A549 (cell line): Measurements from ENCODE around the gene ADGRB2. TPM values are rescaled to one million over a fixed set of nuclear protein-coding genes. Genes with fewer than 3 reads are reported as not detected.
A peak's percentile ranks its signal among the peaks of the same experiment; 100 is the strongest.

ENCODE experiments used
- ATAC-seq, 2 experiments: fragments of 200-7000 bp in 1 of 2; fragments of >200 bp in 1 of 2; cut with Nextera tagmentation in 1 of 2; cut with Tn5 transposase in 1 of 2; 3 replicates each; pipeline versions ENCODE4 v1.8.0 to v1.9.1; 2018 to 2020; ENCODE audit warnings: mild to moderate bottlenecking in 1 of 2, moderate library complexity in 1 of 2
- CTCF ChIA-PET: fragments of 300-600 bp; sonication (Branson Sonifier 250); formaldehyde crosslinking; extraction: SDS; loops from one replicate; lab custom pipeline; 2021; ENCODE audit warnings: antibody characterized with exemption, inconsistent platforms; lab: Yijun Ruan, JAX
- POLR2A ChIA-PET: fragments of 350-600 bp; formaldehyde crosslinking; extraction: SDS; loops from one replicate; lab custom pipeline; 2021; ENCODE audit warnings: antibody characterized with exemption, inconsistent platforms; lab: Yijun Ruan, JAX
- DNase-seq, 2 experiments: peaks; one replicate each; pipeline versions ENCODE4 v3.0.0 to v3.0.0-alpha.2; 2011 to 2016; ENCODE audit warnings: low read depth in 1 of 2, low spot score in 1 of 2
- FAIRE-seq: peaks from 2 replicates; lab custom pipeline; 2011; peaks lifted over from hg19 to GRCh38; lab: Jason Lieb, UNC
- H3K27ac ChIP-seq, 2 experiments: fragments of >200 bp; sonication (Bioruptor Twin); formaldehyde crosslinking; 3 replicates each; pipeline ENCODE4 v1.5.1; 2016 to 2017
- H3K4me1 ChIP-seq: fragments of >200 bp; sonication (Bioruptor Twin); formaldehyde crosslinking; 3 replicates; pipeline ENCODE4 v1.6.1; 2016
- H3K4me2 ChIP-seq: fragments of >200 bp; sonication (Bioruptor Twin); formaldehyde crosslinking; 3 replicates; pipeline ENCODE4 v1.6.1; 2016
- H3K4me3 ChIP-seq: fragments of >200 bp; sonication (Bioruptor Twin); formaldehyde crosslinking; 3 replicates; pipeline ENCODE4 v1.5.1; 2016
- H3K9me3 ChIP-seq: fragments of >200 bp; sonication (Bioruptor Twin); formaldehyde crosslinking; 3 replicates; pipeline ENCODE4 v1.6.1; 2016
- EHF ChIP-seq: fragments of 250-450 bp; sonication (Bioruptor Pico); IDR thresholded peaks from 2 replicates; pipeline ENCODE4 v1.5.0; 2020; ENCODE audit warnings: mild to moderate bottlenecking
- ESRRA ChIP-seq: fragments of 150-350 bp; IDR thresholded peaks from 2 replicates; pipeline ENCODE4 v1.6.1; 2014; ENCODE audit warnings: mild to moderate bottlenecking, low read length, borderline replicate concordance
- FOSL2 ChIP-seq, 2 experiments: fragments of 450-650 bp in 1 of 2; fragments of >200 bp in 1 of 2; sonication (Bioruptor Twin) in 1 of 2; formaldehyde crosslinking; IDR thresholded peaks; 2 replicates each; pipeline versions ENCODE4 v1.5.0 to v1.6.1; 2016 to 2020; ENCODE audit warnings: mild to moderate bottlenecking in 1 of 2, moderate library complexity in 1 of 2
- GATA3 ChIP-seq: IDR thresholded peaks from 2 replicates; pipeline ENCODE4 v1.6.1; 2012; ENCODE audit warnings: borderline replicate concordance
- HOXB13 ChIP-seq: fragments of 250-450 bp; sonication (Bioruptor Pico); IDR thresholded peaks from 2 replicates; pipeline ENCODE4 v1.5.0; 2020; ENCODE audit warnings: low read depth, mild to moderate bottlenecking, moderate library complexity
- MAFK ChIP-seq: fragments of 450-650 bp; IDR thresholded peaks from 2 replicates; pipeline ENCODE4 v1.6.1; 2014; ENCODE audit not compliant: partially characterized antibody
- MAZ ChIP-seq: fragments of 150-350 bp; IDR thresholded peaks from 2 replicates; pipeline ENCODE4 v1.6.1; 2014; ENCODE audit warnings: antibody characterized with exemption, low read depth, low read length, borderline replicate concordance
- NR3C1 ChIP-seq: fragments of >200 bp; sonication (Bioruptor Twin); formaldehyde crosslinking; IDR thresholded peaks from 3 replicates; pipeline ENCODE4 v1.6.1; 2017
- RARB ChIP-seq: fragments of 250-450 bp; sonication (Bioruptor Pico); IDR thresholded peaks from 2 replicates; pipeline ENCODE4 v1.8.0; 2021; ENCODE audit warnings: mild to moderate bottlenecking, moderate library complexity
- RFX5 ChIP-seq: fragments of 450-650 bp; IDR thresholded peaks from 2 replicates; pipeline ENCODE4 v1.7.1; 2014; ENCODE audit warnings: antibody characterized with exemption, mild to moderate bottlenecking, moderate library complexity
- ZC3H11A ChIP-seq: fragments of 450-650 bp; IDR thresholded peaks from 2 replicates; pipeline ENCODE4 v1.6.1; 2014; ENCODE audit warnings: antibody characterized with exemption, mild to moderate bottlenecking
- WGBS: methylation state at CpG from one replicate; pipeline ENCODE4 v1.1.6; 2017; ENCODE audit errors: missing lambda C conversion rate; 5-methylcytosine and 5-hydroxymethylcytosine counted together
- polyA plus RNA-seq, 4 experiments: library from polyadenylated mRNA; depleted of rRNA in 3 of 4; stranded (reverse); fragments of >200 nt; fragmentation: RNase III in 1 of 4; extraction: RNeasy Plus Mini Kit Qiagen cat#74134 plus additional on column Dnase treatment in 1 of 4; gene quantifications; 2 replicates in 3 of 4; 3 replicates in 1 of 4; pipeline ENCODE4 v1.2.3, GENCODE V29; 2011 to 2017
- TF ChIP-seq, protein P1 (sequence below): fragments of >200 bp; sonication (Bioruptor Twin); formaldehyde crosslinking; IDR thresholded peaks from 3 replicates; pipeline ENCODE4 v1.5.1; 2016
- TF ChIP-seq, protein P2 (sequence below): fragments of 200-600 bp; sonication (generic); IDR thresholded peaks from 2 replicates; pipeline ENCODE4 v1.6.1; 2016; ENCODE audit warnings: antibody characterized with exemption, mild to moderate bottlenecking, moderate library complexity
- TF ChIP-seq, protein P3 (sequence below): fragments of >200 bp; sonication (Bioruptor Twin); formaldehyde crosslinking; IDR thresholded peaks from 2 replicates; pipeline ENCODE4 v1.6.1; 2016
- TF ChIP-seq, protein P4 (sequence below): fragments of 450-650 bp; IDR thresholded peaks from 2 replicates; pipeline ENCODE4 v1.6.1; 2014; ENCODE audit warnings: antibody characterized with exemption

Gene ADGRB2
- polyA plus RNA-seq, 2 of the 4 experiments (the other 2 are of a cell fraction) = 2.3 to 6.6 TPM

DNA sequence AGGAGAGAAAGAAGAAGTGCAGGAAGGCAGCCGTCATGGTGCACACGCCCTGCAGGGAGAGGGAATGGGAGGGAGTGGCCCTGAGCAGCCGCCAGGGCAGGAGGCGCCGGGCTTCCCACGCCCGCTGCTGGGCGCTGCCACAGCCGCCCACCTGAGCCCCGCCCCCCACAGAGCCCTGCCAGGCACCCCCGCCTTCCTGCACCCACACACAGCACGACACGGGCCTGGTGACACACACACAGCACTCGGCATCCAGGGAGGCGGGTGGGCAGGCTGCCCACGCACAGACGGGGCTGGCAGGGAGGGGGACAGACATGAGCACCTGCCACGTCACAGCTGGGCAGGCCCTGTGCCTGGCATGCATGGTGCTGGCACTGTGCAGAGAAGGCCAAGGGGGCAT is 27.5 kb downstream of the ADGRB2 start (continued):
- TF ChIP-seq, protein P1, sequence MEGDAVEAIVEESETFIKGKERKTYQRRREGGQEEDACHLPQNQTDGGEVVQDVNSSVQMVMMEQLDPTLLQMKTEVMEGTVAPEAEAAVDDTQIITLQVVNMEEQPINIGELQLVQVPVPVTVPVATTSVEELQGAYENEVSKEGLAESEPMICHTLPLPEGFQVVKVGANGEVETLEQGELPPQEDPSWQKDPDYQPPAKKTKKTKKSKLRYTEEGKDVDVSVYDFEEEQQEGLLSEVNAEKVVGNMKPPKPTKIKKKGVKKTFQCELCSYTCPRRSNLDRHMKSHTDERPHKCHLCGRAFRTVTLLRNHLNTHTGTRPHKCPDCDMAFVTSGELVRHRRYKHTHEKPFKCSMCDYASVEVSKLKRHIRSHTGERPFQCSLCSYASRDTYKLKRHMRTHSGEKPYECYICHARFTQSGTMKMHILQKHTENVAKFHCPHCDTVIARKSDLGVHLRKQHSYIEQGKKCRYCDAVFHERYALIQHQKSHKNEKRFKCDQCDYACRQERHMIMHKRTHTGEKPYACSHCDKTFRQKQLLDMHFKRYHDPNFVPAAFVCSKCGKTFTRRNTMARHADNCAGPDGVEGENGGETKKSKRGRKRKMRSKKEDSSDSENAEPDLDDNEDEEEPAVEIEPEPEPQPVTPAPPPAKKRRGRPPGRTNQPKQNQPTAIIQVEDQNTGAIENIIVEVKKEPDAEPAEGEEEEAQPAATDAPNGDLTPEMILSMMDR = no peak
- TF ChIP-seq MAFK (no peak), FOSL2 (IDR thresholded peaks at IDR 0.05) (no peak), FOSL2 (CRISPR knock-in tag; IDR thresholded peaks at IDR 0.05) (no peak), GATA3 (no peak), HOXB13 (CRISPR knock-in tag) (no peak)

DNA sequence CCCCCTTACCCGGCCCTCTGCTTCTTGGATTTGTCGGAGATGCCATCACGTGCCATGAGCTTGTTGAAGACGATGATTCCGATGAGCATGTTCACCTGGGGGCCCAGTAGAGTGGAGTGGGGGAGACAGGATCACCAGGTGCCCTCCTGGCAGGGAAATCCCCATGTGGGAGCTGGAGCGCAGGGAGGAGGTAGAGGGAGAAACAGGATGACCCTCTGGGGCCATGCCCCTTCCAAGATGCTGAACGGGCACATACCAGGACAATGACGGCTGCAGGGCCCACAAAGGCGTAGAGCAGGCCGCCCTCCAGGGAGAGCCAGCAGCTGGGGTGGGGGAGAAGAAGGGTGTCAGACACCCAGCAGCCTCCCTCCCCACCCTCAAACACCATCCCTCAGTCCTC is 28.6 kb downstream of the ADGRB2 start:
- Histone ChIP-seq H3K4me1 (no peaks in the 10 kb centered on the region), H3K4me2 (no peak overlapping the region), H3K4me3 (no peak overlapping the region), H3K9me3 (no peaks in the 10 kb centered on the region), H3K27ac (no peak overlapping the region)
- DNase-seq (no peak), FAIRE-seq (no peak), ATAC-seq (no peak)
- CTCF ChIA-PET = interaction anchor here (0.9 to 4.3 kb wide), 7 partner anchors 10 to 71 kb away, joined by 3 to 13 read pairs (median 5); no protein-coding TSS in a partner anchor
- TF ChIP-seq, protein P2, sequence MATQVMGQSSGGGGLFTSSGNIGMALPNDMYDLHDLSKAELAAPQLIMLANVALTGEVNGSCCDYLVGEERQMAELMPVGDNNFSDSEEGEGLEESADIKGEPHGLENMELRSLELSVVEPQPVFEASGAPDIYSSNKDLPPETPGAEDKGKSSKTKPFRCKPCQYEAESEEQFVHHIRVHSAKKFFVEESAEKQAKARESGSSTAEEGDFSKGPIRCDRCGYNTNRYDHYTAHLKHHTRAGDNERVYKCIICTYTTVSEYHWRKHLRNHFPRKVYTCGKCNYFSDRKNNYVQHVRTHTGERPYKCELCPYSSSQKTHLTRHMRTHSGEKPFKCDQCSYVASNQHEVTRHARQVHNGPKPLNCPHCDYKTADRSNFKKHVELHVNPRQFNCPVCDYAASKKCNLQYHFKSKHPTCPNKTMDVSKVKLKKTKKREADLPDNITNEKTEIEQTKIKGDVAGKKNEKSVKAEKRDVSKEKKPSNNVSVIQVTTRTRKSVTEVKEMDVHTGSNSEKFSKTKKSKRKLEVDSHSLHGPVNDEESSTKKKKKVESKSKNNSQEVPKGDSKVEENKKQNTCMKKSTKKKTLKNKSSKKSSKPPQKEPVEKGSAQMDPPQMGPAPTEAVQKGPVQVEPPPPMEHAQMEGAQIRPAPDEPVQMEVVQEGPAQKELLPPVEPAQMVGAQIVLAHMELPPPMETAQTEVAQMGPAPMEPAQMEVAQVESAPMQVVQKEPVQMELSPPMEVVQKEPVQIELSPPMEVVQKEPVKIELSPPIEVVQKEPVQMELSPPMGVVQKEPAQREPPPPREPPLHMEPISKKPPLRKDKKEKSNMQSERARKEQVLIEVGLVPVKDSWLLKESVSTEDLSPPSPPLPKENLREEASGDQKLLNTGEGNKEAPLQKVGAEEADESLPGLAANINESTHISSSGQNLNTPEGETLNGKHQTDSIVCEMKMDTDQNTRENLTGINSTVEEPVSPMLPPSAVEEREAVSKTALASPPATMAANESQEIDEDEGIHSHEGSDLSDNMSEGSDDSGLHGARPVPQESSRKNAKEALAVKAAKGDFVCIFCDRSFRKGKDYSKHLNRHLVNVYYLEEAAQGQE = no peak
- TF ChIP-seq RARB = no peak
- TF ChIP-seq, protein P3, sequence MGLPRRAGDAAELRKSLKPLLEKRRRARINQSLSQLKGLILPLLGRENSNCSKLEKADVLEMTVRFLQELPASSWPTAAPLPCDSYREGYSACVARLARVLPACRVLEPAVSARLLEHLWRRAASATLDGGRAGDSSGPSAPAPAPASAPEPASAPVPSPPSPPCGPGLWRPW = no peak
- TF ChIP-seq ESRRA = no peak
- TF ChIP-seq NR3C1 = no peak
- TF ChIP-seq RFX5 = no peak
- POLR2A ChIA-PET = interaction anchor here (1.4 kb wide), 1 partner anchor 91 kb away, joined by 4 read pairs; the partner anchor contains the start of gene PEF1
- WGBS = 84% methylated on average over 7 of the region's 10 CpGs

DNA sequence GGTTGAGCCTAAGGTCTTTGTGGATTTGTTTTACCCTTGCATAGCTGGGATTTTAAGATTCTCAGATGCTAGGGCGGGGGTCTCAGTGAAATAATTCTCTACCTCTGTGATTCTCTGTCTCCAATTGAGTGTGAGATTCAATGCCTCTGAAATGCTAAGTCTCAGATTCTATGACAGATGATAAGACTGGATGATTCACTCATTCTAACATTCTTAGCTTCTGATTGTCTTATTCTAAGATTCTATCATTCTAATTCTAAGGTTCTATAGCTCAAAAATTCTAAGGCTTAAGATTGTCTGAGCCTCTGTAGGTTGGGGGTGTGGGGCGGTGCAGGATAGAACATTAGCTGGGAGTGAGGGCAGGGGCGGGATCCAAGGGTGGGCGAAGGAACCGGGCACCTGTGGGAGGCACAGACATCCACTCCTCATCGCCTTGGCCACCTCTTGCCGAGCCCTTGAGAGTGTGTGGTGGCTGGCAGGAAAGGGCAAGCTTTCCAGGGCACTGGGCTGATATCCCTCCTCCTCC is 29.5 kb downstream of the ADGRB2 start:
- no peak overlapping the region for H3K27ac ChIP-seq
- no peak for DNase-seq
- 85% methylated on average over 7 of the region's 7 CpGs for WGBS
- no peak for TF ChIP-seq EHF (CRISPR knock-in tag)
- TF ChIP-seq FOSL2 (IDR thresholded peaks at IDR 0.05) = no peak
- TF ChIP-seq FOSL2 (CRISPR knock-in tag; IDR thresholded peaks at IDR 0.05) = no peak
- TF ChIP-seq, protein P4, sequence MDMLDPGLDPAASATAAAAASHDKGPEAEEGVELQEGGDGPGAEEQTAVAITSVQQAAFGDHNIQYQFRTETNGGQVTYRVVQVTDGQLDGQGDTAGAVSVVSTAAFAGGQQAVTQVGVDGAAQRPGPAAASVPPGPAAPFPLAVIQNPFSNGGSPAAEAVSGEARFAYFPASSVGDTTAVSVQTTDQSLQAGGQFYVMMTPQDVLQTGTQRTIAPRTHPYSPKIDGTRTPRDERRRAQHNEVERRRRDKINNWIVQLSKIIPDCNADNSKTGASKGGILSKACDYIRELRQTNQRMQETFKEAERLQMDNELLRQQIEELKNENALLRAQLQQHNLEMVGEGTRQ = no peak
- TF ChIP-seq MAZ = no peak
- TF ChIP-seq ESRRA = no peak
- TF ChIP-seq ZC3H11A = no peak
- TF ChIP-seq, all 56 proteins: peak for 0
- FAIRE-seq (no peak), ATAC-seq (0 out of 6 replicates have a peak, but pooled peaks of 1 of the 2 experiments have one; percentile 32)
- Histone ChIP-seq H3K9me3 (no peaks in the 10 kb centered on the region), H3K4me2 (no peak overlapping the region), H3K4me3 (no peak overlapping the region), H3K4me1 (no peaks in the 10 kb centered on the region)
- ChIA-PET POLR2A (interaction anchor here (0.5 to 1.4 kb wide), 2 partner anchors 86 to 90 kb away, joined by 4 to 5 read pairs; partner anchors contain the start of gene PEF1), CTCF (interaction anchor here (0.9 to 4.3 kb wide), 7 partner anchors 9 to 70 kb away, joined by 3 to 13 read pairs (median 5); no protein-coding TSS in a partner anchor)
